Immature natural killer cell (primary cell): Measurements from ENCODE around the gene DLG2. TPM values are rescaled to one million over a fixed set of nuclear protein-coding genes. Genes with fewer than 3 reads are reported as not detected.
"Not testable (repeated sequence)": the region's sequence is repeated elsewhere in the genome, so short reads cannot be mapped to it uniquely, and the experiment has no call there.

Source experiments
- DNase-seq, 3 donors: peaks; one replicate each; pipeline ENCODE4 v3.0.0; 2022; ENCODE audit warnings: mixed read lengths in 1 of 3
- H3K27ac Mint-ChIP-seq, 6 donors: one replicate each; pipeline ENCODE4 v1.8.0; 2020; ENCODE audit warnings: mixed read lengths in 6 of 6, mild to moderate bottlenecking in 5 of 6, inconsistent platforms in 4 of 6, moderate library complexity in 3 of 6
- H3K27me3 Mint-ChIP-seq, 3 donors: one replicate each; pipeline ENCODE4 v1.8.0; 2020 to 2021; ENCODE audit warnings: low read depth in 3 of 3, mild to moderate bottlenecking in 3 of 3, mixed read lengths in 3 of 3, moderate library complexity in 3 of 3, inconsistent platforms in 1 of 3
- H3K36me3 Mint-ChIP-seq, 3 donors: one replicate each; pipeline ENCODE4 v1.8.0; 2020; ENCODE audit warnings: mixed read lengths in 3 of 3, inconsistent platforms in 2 of 3, mild to moderate bottlenecking in 2 of 3
- H3K4me1 Mint-ChIP-seq, 2 donors: one replicate each; pipeline ENCODE4 v1.8.0; 2020; ENCODE audit warnings: inconsistent platforms in 2 of 2, mild to moderate bottlenecking in 2 of 2, mixed read lengths in 2 of 2, moderate library complexity in 1 of 2
- H3K4me3 Mint-ChIP-seq, 5 donors: one replicate each; pipeline ENCODE4 v1.8.0; 2020; ENCODE audit warnings: mild to moderate bottlenecking in 5 of 5, mixed read lengths in 5 of 5, inconsistent platforms in 3 of 5, moderate library complexity in 3 of 5
- H3K9me3 Mint-ChIP-seq, 6 donors: one replicate each; pipeline ENCODE4 v1.8.0; 2020; ENCODE audit warnings: mild to moderate bottlenecking in 6 of 6, mixed read lengths in 6 of 6, inconsistent platforms in 4 of 6, moderate library complexity in 3 of 6
- polyA plus RNA-seq, 3 donors: library from polyadenylated mRNA; unstranded; fragments of 300-500 nt; fragmentation: Illumina TruSeq; gene quantifications; one replicate each; pipeline ENCODE4 v1.2.3, GENCODE V29; 2021

The DLG2 gene
- polyA plus RNA-seq, 3 donors from 2014 or later, result 0.57 to 1.9 (median 1.2) TPM

DNA sequence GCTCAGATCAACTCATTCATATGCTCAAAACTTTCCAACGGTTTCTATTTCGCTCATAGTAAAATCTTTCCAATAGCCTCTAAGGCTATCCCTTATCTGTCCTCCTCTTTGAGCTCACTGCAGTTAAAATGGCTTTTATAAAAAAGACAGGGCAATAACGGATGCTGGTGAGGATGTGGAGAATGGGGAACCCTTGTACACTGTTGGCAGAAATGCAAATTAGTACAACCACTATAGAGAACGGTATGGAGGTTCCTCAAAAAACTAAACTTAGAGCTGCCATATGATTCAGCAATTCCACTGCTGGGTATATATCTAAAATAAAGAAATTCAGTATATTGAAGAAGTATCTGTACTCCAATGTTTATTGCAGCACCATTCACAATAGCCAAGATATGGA, 345.6 kb downstream of the DLG2 start:
- no peaks in the 10 kb centered on the region for H3K36me3 Mint-ChIP-seq
- H3K27me3 Mint-ChIP-seq, result peaks cover 0 to 2% (median 0%) of the 10 kb centered on the region in 3 donors
- DNase-seq, result no peak
- peaks cover 5 to 25% (median 14%) of the 10 kb centered on the region in 6 donors for H3K9me3 Mint-ChIP-seq
- no peak overlapping the region for H3K27ac Mint-ChIP-seq
- no peak overlapping the region for H3K4me3 Mint-ChIP-seq
- H3K4me1 Mint-ChIP-seq, result no peaks in the 10 kb centered on the region

DNA sequence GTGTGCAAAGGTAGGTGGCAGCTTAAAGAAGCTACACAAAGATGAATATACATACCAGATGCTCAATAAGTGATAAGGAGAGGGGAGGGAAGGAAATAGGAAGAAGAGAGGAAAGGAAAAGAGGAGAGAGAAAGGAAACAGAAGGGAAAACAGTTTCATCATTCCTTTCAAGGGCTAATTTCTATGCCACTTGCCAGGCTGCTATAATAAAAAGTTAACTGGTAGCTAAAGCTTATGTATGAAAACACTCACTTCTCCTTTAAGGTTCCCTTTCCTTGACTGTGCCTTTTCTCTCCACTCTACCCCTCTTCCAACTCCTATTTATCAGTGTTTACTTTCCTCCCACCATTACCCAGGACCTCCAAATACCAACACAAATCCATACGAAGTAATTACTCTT, 347.9 kb downstream of the DLG2 start:
- Mint-ChIP-seq H3K36me3 (no peaks in the 10 kb centered on the region), H3K4me1 (no peaks in the 10 kb centered on the region), H3K9me3 (peaks cover 7 to 37% (median 13%) of the 10 kb centered on the region in 6 donors), H3K27me3 (peaks cover 0 to 2% (median 0%) of the 10 kb centered on the region in 3 donors), H3K4me3 (no peak overlapping the region), H3K27ac (no peak overlapping the region)
- no peak for DNase-seq

DNA sequence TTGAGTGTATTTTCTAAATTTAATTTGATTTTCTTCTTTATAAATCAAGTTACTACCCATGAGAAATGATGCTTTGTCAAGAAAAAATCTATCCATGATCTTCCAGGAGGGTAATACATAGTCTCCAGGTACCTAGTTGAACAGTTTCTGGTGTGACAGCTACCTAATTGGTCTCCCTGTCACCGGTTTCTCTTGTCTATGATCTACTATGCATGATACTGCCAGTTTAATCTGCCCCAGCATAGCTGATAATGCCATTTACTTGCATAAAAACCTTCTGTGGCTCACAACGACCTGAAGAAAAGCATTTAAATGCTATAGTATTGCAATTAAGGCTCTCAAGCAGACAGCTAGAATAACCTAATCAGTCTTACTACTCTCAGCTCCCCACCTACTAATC, 349.5 kb downstream of the DLG2 start:
- H3K4me3 Mint-ChIP-seq, result no peak overlapping the region
- H3K27ac Mint-ChIP-seq, result no peak overlapping the region
- peaks cover 0 to 2% (median 0%) of the 10 kb centered on the region in 3 donors for H3K27me3 Mint-ChIP-seq
- H3K36me3 Mint-ChIP-seq, result no peaks in the 10 kb centered on the region
- no peak for DNase-seq
- H3K9me3 Mint-ChIP-seq, result peaks cover 12 to 37% (median 14%) of the 10 kb centered on the region in 6 donors
- no peaks in the 10 kb centered on the region for H3K4me1 Mint-ChIP-seq

DNA sequence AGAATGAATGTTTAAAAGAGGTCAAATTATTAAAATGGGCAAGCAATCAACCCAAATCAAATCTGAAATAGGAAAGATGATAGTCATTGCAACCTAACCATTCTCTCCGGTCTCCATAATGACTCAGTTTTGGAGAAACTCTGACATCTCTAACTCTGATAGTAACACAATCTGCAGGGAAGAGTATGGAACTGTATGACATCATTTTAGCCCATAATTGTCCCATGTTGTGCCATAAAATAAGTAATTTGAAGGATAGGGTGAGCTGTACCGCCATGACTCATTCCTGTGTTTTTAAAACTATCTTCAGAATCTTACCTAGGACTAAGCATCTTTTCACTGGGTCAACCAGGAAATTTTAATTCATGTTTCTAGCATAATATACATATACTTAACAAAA, 350.8 kb downstream of the DLG2 start:
- no peak overlapping the region for H3K27ac Mint-ChIP-seq
- no peaks in the 10 kb centered on the region for H3K4me1 Mint-ChIP-seq
- H3K27me3 Mint-ChIP-seq, result peaks cover 0 to 3% (median 0%) of the 10 kb centered on the region in 3 donors
- no peaks in the 10 kb centered on the region for H3K36me3 Mint-ChIP-seq
- peaks cover 14 to 40% (median 20%) of the 10 kb centered on the region in 6 donors for H3K9me3 Mint-ChIP-seq
- no peak for DNase-seq
- no peak overlapping the region for H3K4me3 Mint-ChIP-seq

DNA sequence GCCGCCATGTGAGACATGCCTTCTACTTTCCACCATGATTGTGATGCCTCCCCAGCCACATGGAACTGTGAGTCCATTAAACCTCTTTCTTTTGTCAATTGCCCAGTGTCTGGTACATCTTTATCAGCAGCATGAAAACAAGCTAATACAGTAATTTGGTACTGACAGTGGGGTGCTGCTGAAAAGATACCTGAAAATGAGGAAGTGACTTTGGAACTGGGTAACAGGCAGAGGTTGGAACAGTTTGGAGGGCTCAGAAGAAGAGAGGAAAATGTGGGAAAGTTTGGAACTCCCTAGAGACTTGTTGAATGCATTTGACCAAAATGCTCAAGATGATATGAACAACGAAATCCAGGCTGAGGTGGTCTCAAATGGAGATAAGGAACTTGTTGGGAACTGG, 356.8 kb downstream of the DLG2 start:
- not testable (repeated sequence) for H3K4me1 Mint-ChIP-seq, H3K36me3 Mint-ChIP-seq, DNase-seq, H3K27ac Mint-ChIP-seq, H3K4me3 Mint-ChIP-seq, H3K27me3 Mint-ChIP-seq
- H3K9me3 Mint-ChIP-seq, result peaks cover 16 to 38% (median 25%) of the 10 kb centered on the region in 6 donors

DNA sequence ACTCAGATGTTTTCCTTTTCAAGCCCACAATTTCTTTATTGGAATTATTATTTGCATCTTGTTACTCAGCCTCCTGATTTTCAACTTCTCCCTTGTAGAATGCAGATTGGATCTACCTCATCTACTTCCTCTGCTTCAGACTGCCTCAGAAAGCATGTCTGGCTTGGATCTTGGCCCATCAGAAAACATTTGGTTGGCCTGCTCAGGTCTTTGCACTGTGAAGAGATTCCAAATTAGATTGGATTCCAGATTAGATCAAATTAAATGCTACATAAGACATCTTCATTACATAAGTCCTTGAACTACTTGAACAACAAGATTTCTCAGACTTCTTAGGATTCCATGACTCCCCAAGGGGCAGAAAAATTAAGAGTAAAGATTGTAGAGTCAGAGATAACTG, 358.0 kb downstream of the DLG2 start:
- no peak overlapping the region for H3K4me3 Mint-ChIP-seq
- H3K36me3 Mint-ChIP-seq, result no peaks in the 10 kb centered on the region

DNA sequence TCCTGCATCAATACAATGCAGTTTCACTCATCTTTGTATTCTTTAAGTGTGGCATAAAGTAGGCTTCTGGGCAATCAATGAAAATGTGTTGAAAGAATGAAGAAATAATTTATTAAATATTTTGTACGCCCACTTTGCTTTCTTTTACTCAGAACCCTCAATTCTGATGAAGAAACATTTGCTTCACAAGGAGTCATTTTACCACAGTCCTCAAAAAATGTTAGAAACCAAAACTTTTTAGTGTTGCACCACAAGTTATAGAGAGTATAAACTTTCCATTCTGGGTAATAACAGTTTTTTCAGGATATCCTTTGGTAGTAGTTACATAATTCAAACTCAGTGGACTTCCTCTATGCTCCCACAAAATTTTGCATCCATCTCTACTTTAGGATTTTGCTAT, 360.5 kb downstream of the DLG2 start:
- no peak for DNase-seq
- H3K27ac Mint-ChIP-seq, result no peak overlapping the region
- H3K4me3 Mint-ChIP-seq, result no peak overlapping the region
- peaks cover 0 to 5% (median 2%) of the 10 kb centered on the region in 3 donors for H3K27me3 Mint-ChIP-seq
- H3K9me3 Mint-ChIP-seq, result peaks cover 10 to 56% (median 25%) of the 10 kb centered on the region in 6 donors
- H3K4me1 Mint-ChIP-seq, result no peaks in the 10 kb centered on the region
- no peaks in the 10 kb centered on the region for H3K36me3 Mint-ChIP-seq

More for the DNA sequence above, 358.0 kb downstream of the DLG2 start:
- DNase-seq, result no peak
- Mint-ChIP-seq H3K27ac (no peak overlapping the region), H3K9me3 (peaks cover 16 to 44% (median 29%) of the 10 kb centered on the region in 6 donors), H3K4me1 (no peaks in the 10 kb centered on the region), H3K27me3 (peaks cover 0 to 3% (median 2%) of the 10 kb centered on the region in 3 donors)

DNA sequence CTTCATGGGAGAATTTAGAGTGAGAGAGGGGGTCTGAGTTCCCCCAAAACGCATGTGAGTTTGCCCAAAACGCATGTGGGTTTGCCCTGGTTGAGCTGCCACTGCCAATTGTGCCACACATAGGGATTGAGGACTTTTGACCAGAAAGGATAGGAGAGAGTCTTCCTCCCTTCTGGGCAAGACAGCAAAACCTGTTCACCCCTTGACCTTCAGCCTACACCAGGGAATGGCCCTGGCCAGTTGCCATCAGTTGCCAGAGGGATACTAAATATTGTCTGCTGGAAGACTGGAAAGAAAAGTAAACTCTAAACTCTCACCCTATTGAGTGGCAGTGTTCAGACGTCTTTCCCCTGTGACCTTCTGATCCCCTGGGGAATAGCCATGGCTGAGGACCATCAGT, 363.8 kb downstream of the DLG2 start:
- H3K27ac Mint-ChIP-seq, result no peak overlapping the region
- H3K4me1 Mint-ChIP-seq, result no peaks in the 10 kb centered on the region
- no peak overlapping the region for H3K4me3 Mint-ChIP-seq
- peaks cover 6 to 46% (median 30%) of the 10 kb centered on the region in 6 donors for H3K9me3 Mint-ChIP-seq
- DNase-seq, result no peak
- H3K36me3 Mint-ChIP-seq, result peaks cover 0 to 4% (median 0%) of the 10 kb centered on the region in 3 donors
- peaks cover 0 to 2% (median 0%) of the 10 kb centered on the region in 3 donors for H3K27me3 Mint-ChIP-seq

DNA sequence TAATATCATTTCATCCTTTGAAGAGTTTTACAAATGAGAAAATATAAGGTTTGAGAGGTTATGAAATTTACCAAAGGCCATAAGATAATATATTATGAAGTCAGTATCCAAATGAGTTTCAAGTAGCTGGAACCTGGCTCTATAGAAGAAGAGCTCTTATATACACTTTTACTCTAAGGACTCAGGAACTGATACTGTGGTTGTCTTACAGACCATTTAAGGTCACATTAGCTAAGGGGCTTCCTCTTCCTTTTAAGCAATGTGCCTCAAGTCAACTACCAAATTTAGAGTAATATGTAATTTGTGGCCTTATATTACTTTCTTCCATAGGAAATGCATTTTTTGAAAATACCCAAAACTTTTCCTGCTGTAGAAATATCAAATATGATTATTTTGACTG, 369.3 kb downstream of the DLG2 start:
- Mint-ChIP-seq H3K4me1 (no peaks in the 10 kb centered on the region), H3K36me3 (peaks cover 0 to 7% (median 0%) of the 10 kb centered on the region in 3 donors), H3K27me3 (peaks cover 0 to 3% (median 2%) of the 10 kb centered on the region in 3 donors), H3K9me3 (peaks cover 5 to 44% (median 19%) of the 10 kb centered on the region in 6 donors), H3K4me3 (no peak overlapping the region), H3K27ac (no peak overlapping the region)
- DNase-seq, result no peak

DNA sequence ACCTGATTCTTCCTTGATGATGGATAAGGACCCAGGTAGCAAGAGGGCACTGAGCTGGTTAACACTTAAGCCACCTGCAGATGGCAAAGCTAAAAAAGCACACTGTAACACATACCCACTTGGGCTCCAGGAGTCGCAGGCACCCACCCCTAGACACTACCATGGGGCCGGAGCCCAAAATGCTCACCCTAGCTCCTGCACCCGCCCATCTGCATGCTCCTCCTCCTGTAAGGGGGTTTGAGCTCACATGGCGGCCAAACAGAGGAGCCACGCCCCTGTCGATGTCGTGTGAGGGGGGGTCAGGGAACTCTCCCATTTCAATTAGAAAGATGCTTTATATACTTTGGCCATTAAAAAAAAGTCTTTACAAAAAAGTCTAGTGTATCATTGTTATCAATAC, 370.7 kb downstream of the DLG2 start:
- Mint-ChIP-seq H3K27me3 (peaks cover 0 to 3% (median 0%) of the 10 kb centered on the region in 3 donors), H3K27ac (no peak overlapping the region), H3K4me3 (no peak overlapping the region), H3K9me3 (peaks cover 5 to 44% (median 16%) of the 10 kb centered on the region in 6 donors), H3K36me3 (peaks cover 0 to 7% (median 0%) of the 10 kb centered on the region in 3 donors), H3K4me1 (no peaks in the 10 kb centered on the region)
- no peak for DNase-seq

DNA sequence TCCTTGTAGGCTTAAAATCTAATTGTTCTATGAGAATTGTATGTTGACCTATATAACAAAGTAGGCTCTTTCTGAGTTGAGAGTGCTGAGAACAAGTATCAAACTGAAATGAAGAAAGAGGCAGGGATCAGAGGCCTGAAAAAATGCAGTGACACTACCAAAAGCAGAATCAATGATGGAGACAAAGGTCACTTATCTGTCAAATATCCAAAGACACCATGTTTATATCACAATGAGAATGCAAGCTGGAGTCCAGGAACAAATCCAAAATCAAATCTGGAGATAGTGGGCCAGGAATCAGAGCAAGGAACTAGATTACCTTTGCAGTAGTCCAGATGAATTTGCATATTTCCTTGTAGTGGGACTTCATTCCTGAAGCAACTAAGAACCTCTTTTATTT, 377.7 kb downstream of the DLG2 start:
- no peak overlapping the region for H3K27ac Mint-ChIP-seq
- H3K36me3 Mint-ChIP-seq, result peaks cover 0 to 3% (median 0%) of the 10 kb centered on the region in 3 donors
- no peak overlapping the region for H3K4me3 Mint-ChIP-seq
- peaks cover 0 to 3% (median 0%) of the 10 kb centered on the region in 3 donors for H3K27me3 Mint-ChIP-seq
- DNase-seq, result no peak
- H3K9me3 Mint-ChIP-seq, result peaks cover 0 to 22% (median 7%) of the 10 kb centered on the region in 6 donors
- no peaks in the 10 kb centered on the region for H3K4me1 Mint-ChIP-seq

DNA sequence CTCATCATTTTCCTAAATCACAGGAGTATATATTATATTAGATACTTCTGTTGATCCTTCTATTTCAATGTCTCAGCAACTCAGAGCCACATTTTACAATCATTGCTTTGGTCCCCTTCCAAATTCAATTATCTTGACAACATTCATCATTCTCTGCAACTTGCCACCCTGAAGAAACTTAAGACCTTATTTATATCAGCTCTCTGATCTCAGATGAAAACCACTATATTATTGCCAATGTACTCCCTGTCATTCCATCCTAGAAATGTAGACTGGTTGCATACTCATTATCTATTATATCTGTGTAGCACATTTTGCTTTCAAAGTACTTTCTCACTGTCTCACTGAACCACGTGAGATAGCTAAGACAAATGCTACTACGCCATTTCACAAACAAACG, 379.3 kb downstream of the DLG2 start:
- no peaks in the 10 kb centered on the region for H3K4me1 Mint-ChIP-seq
- DNase-seq, result no peak
- H3K27me3 Mint-ChIP-seq, result peaks cover 0 to 3% (median 0%) of the 10 kb centered on the region in 3 donors
- no peak overlapping the region for H3K27ac Mint-ChIP-seq
- H3K36me3 Mint-ChIP-seq, result no peaks in the 10 kb centered on the region
- no peak overlapping the region for H3K4me3 Mint-ChIP-seq
- H3K9me3 Mint-ChIP-seq, result peaks cover 3 to 14% (median 7%) of the 10 kb centered on the region in 6 donors

DNA sequence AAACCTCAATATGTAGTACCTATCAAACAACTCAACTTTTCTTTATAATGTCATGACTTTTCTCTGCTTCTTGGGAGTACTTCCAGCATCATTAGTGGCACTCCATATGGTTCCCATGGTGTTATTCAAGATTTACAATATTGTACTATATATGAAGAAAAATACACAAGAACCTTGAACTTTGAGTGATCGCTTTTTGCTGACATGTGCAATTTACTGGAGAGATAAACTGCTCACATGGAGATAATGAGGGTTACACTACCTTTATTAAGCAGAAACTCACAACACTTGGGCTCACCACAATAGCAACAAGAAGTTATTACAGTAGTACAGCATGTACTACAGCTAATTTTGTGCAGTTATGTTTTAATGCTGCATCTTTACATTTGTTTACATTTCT, 388.2 kb downstream of the DLG2 start:
- no peaks in the 10 kb centered on the region for H3K36me3 Mint-ChIP-seq
- H3K27ac Mint-ChIP-seq, result no peak overlapping the region
- H3K9me3 Mint-ChIP-seq, result peaks cover 7 to 38% (median 13%) of the 10 kb centered on the region in 6 donors
- no peaks in the 10 kb centered on the region for H3K4me1 Mint-ChIP-seq
- no peak for DNase-seq
- H3K27me3 Mint-ChIP-seq, result no peaks in the 10 kb centered on the region
- H3K4me3 Mint-ChIP-seq, result no peak overlapping the region

DNA sequence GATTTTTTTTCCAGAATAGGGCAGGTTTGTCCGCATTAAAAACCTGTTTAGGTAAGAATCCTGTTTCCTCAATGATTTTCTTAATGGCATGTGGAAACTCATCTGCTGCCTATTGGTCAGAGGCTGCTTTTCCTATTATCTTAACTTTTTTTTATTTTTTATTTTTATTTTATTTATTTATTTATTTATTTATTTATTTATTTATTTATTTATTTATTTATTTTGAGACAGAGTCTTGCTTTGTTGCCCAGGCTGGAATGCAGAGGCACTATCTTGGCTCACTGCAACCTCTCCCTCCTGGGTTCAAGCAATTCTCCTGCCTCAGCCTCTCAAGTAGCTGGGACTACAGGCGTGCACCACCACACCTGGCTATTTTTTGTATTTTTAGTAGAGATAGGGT, 389.1 kb downstream of the DLG2 start:
- H3K4me1 Mint-ChIP-seq, DNase-seq, H3K27me3 Mint-ChIP-seq, H3K36me3 Mint-ChIP-seq, H3K27ac Mint-ChIP-seq, H3K4me3 Mint-ChIP-seq: not testable (repeated sequence)
- peaks cover 7 to 42% (median 13%) of the 10 kb centered on the region in 6 donors for H3K9me3 Mint-ChIP-seq

DNA sequence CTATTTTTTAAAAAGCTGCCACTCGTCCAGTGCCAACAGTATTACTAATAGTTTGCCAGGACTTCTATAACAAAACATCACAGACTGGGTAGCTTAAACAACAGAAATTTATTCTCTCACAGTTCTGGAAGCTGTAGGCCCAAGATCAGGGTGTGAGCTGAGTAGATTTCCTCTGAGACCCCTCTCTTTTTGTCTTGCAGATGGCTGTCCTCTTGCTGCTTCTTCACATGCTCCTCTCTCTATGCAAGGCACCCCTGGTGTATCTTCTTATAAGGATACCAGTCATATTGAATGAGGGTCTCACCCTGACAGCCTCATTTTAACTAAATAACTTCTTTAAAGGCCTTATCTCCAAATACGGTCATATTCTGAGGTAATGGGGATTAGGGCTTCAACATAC, 390.9 kb downstream of the DLG2 start:
- Mint-ChIP-seq H3K27ac (no peak overlapping the region), H3K27me3 (no peaks in the 10 kb centered on the region), H3K4me3 (no peak overlapping the region), H3K9me3 (peaks cover 7 to 42% (median 13%) of the 10 kb centered on the region in 6 donors), H3K4me1 (no peaks in the 10 kb centered on the region), H3K36me3 (no peaks in the 10 kb centered on the region)
- no peak for DNase-seq
